SU-DHL-6 (cell line): ENCODE results near the gene CREG1.

Experiments
- H2AFZ ChIP-seq: fragments of 200-600 bp; sonication (generic); 2 replicates; pipeline ENCODE4 v1.6.1; 2014; ENCODE audit warnings: low read depth, mild to moderate bottlenecking, moderate library complexity, mixed read lengths, antibody characterized with exemption, low read length; ENCODE audit not compliant: severe bottlenecking
- H3F3A ChIP-seq: fragments of 200-600 bp; shearing (Covaris generic); 2 replicates; pipeline ENCODE4 v1.6.0; 2016; ENCODE audit warnings: antibody characterized with exemption, mild to moderate bottlenecking; ENCODE audit not compliant: insufficient read depth
- H3K27ac ChIP-seq: fragments of 200-600 bp; sonication (generic); 2 replicates; pipeline ENCODE4 v1.5.1; 2016; ENCODE audit warnings: low read depth, mild to moderate bottlenecking, low read length, moderate library complexity, mixed read lengths
- H3K27me3 ChIP-seq: fragments of 200-600 bp; sonication (generic), shearing (Covaris generic); 2 replicates; pipeline ENCODE4 v1.6.0; 2014; ENCODE audit warnings: mild to moderate bottlenecking, low read length
- H3K36me3 ChIP-seq: fragments of 200-600 bp; sonication (generic); 2 replicates; pipeline ENCODE4 v1.6.1; 2014; ENCODE audit warnings: mild to moderate bottlenecking, low read length, mixed read lengths
- H3K4me2 ChIP-seq: fragments of 300-600, 200-600 bp; shearing (Covaris generic), sonication (generic); 2 replicates; pipeline ENCODE4 v1.6.0; 2014; ENCODE audit warnings: low read length, low read depth, mild to moderate bottlenecking; ENCODE audit not compliant: poor library complexity, severe bottlenecking
- H3K4me3 ChIP-seq: fragments of 200-600 bp; sonication (generic); 2 replicates; pipeline ENCODE4 v1.5.1; 2014; ENCODE audit warnings: antibody characterized with exemption, low read length, mild to moderate bottlenecking, mixed read lengths; ENCODE audit not compliant: insufficient read depth, poor library complexity, severe bottlenecking
- H3K79me2 ChIP-seq: fragments of 200-600 bp; sonication (generic); 2 replicates; pipeline ENCODE4 v1.6.1; 2014; ENCODE audit warnings: mild to moderate bottlenecking, low read length, moderate library complexity; ENCODE audit not compliant: insufficient read depth
- H3K9ac ChIP-seq: fragments of 200-600 bp; sonication (generic); 2 replicates; pipeline ENCODE4 v1.7.0; 2014; ENCODE audit warnings: mild to moderate bottlenecking, low read length
- H3K9me2 ChIP-seq: fragments of 200-600 bp; sonication (generic); replicated peaks from 2 replicates; pipeline ENCODE4 v1.6.1; 2014; ENCODE audit warnings: low read length; ENCODE audit not compliant: insufficient read depth
- H3K9me3 ChIP-seq: fragments of 200-600 bp; sonication (generic); 2 replicates; pipeline ENCODE4 v1.6.1; 2014; ENCODE audit warnings: low read length, mixed read lengths; ENCODE audit not compliant: insufficient read depth
- H4K20me1 ChIP-seq: fragments of 200-600 bp; sonication (generic); 2 replicates; pipeline ENCODE4 v1.6.1; 2014; ENCODE audit warnings: low read depth, mild to moderate bottlenecking, antibody characterized with exemption, low read length, moderate library complexity, mixed read lengths
- EZH2phosphoT487 ChIP-seq: fragments of 200-600 bp; sonication (generic), shearing (Covaris generic); conservative IDR thresholded peaks from 2 replicates; pipeline ENCODE4 v1.6.1; 2018; ENCODE audit warnings: mild to moderate bottlenecking, antibody characterized with exemption, low read length, moderate library complexity, mixed read lengths
- TF ChIP-seq, protein P1 (sequence below): fragments of 200-600 bp; sonication (generic); IDR thresholded peaks from one replicate; pipeline ENCODE4 v1.5.1; 2017; ENCODE audit warnings: antibody characterized with exemption, mild to moderate bottlenecking, low read length, moderate library complexity; ENCODE audit not compliant: insufficient read depth, poor library complexity, severe bottlenecking

Gene CREG1

DNA sequence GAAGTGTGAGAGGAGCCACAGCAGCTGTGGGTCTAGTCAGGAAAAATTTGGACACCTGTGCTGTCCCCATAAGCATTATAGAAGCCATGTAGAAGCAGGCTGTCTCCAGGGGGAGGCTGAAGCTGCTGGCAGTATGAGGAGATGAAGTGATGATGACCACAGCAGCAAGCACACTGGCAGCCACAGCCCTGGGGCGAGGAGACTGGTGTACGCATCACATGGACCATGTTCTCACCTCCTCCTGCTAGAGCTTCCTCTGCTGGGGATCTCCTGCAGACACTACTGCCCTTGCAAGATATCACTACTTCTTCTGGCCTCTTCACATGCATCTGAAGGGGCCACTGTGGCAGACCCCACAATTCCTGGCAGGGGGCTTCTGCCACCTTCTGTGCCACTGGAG lies 33.8 kb upstream of the CREG1 start:
- Histone ChIP-seq H3K9me3 (no peaks in the 10 kb centered on the region), H3K27me3 (no peaks in the 10 kb centered on the region), H3K4me3 (no peak overlapping the region), H3K79me2 (no peaks in the 10 kb centered on the region), H4K20me1 (no peaks in the 10 kb centered on the region), H3K36me3 (no peaks in the 10 kb centered on the region), H3F3A (no peaks in the 10 kb centered on the region), H3K9ac (no peak overlapping the region), H2AFZ (no peak overlapping the region), H3K4me2 (no peak overlapping the region), H3K9me2 (no peaks in the 10 kb centered on the region), H3K27ac (no peak overlapping the region)
- no peak for TF ChIP-seq EZH2phosphoT487
- TF ChIP-seq, protein P1, sequence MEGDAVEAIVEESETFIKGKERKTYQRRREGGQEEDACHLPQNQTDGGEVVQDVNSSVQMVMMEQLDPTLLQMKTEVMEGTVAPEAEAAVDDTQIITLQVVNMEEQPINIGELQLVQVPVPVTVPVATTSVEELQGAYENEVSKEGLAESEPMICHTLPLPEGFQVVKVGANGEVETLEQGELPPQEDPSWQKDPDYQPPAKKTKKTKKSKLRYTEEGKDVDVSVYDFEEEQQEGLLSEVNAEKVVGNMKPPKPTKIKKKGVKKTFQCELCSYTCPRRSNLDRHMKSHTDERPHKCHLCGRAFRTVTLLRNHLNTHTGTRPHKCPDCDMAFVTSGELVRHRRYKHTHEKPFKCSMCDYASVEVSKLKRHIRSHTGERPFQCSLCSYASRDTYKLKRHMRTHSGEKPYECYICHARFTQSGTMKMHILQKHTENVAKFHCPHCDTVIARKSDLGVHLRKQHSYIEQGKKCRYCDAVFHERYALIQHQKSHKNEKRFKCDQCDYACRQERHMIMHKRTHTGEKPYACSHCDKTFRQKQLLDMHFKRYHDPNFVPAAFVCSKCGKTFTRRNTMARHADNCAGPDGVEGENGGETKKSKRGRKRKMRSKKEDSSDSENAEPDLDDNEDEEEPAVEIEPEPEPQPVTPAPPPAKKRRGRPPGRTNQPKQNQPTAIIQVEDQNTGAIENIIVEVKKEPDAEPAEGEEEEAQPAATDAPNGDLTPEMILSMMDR = no peak

DNA sequence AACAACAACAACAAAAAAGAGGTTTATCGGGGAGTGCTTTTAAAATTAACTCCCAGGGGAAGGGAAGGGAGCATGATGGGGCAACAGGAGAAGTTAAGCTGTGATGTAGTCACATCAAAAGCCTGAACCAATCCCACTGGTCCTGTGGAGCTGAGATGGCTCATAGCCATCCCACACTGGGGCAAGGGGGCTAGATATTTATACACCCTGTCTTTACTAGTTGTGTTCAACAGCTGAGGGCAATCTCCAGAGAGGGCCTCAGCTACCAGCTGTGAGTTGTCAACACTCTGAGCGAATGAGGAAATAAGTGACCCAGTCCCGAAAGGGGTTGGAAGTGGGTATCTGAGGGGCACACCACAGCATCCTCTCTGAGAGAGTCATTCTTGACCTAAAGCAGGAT lies 31.0 kb upstream of the CREG1 start:
- no peak overlapping the region for H3K27ac ChIP-seq
- no peaks in the 10 kb centered on the region for H4K20me1 ChIP-seq
- no peak for TF ChIP-seq EZH2phosphoT487
- TF ChIP-seq, protein P1 = no peak
- H3K9me2 ChIP-seq = no peaks in the 10 kb centered on the region
- H3K9ac ChIP-seq = no peak overlapping the region
- H3K4me3 ChIP-seq = no peak overlapping the region
- H3K79me2 ChIP-seq = no peaks in the 10 kb centered on the region
- H2AFZ ChIP-seq = no peak overlapping the region
- H3K9me3 ChIP-seq = no peaks in the 10 kb centered on the region
- no peaks in the 10 kb centered on the region for H3K36me3 ChIP-seq
- no peaks in the 10 kb centered on the region for H3F3A ChIP-seq
- H3K4me2 ChIP-seq = no peak overlapping the region
- no peaks in the 10 kb centered on the region for H3K27me3 ChIP-seq

DNA sequence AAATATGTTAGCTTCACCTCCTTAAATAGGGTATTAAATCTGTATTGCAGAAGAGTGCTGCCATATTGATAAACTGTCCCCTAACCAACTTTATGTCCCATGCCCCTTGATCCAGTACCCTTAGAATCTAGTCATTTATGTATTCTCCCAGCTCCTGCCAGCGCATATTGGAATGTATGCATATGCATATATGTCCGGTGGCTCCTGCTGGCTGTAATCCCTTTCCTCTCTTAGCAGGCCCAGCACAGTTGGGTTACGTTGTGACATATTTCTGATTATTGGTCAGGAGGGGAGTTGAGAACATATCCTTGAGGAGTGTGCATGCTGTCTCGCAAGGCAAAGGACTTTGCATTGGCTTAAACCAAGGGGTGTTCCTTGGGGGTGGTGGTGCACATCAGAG lies 29.2 kb upstream of the CREG1 start:
- H3K27me3 ChIP-seq = no peaks in the 10 kb centered on the region
- H3K4me2 ChIP-seq = no peak overlapping the region
- H3F3A ChIP-seq = no peaks in the 10 kb centered on the region
- no peak overlapping the region for H3K4me3 ChIP-seq
- no peak overlapping the region for H3K9ac ChIP-seq
- H3K9me2 ChIP-seq = no peaks in the 10 kb centered on the region
- H3K9me3 ChIP-seq = no peaks in the 10 kb centered on the region
- no peaks in the 10 kb centered on the region for H3K79me2 ChIP-seq
- H2AFZ ChIP-seq = no peak overlapping the region
- H4K20me1 ChIP-seq = no peaks in the 10 kb centered on the region
- no peak overlapping the region for H3K27ac ChIP-seq
- TF ChIP-seq, protein P1 = no peak
- TF ChIP-seq EZH2phosphoT487 = no peak
- no peaks in the 10 kb centered on the region for H3K36me3 ChIP-seq
